Tibial nerve (tissue), 4 donors: ENCODE data around the gene PAX8. TPM values are rescaled to one million over a fixed set of nuclear protein-coding genes. Genes with fewer than 3 reads are reported as not detected.

Experiments used
- DNase-seq, 2 donors: peaks; one replicate each; pipeline ENCODE4 v3.0.0-alpha.2; 2019; ENCODE audit warnings: low spot score in 2 of 2
- H3K27ac ChIP-seq, 4 donors: fragments of 200-600 bp; sonication (generic) in 3 of 4; one replicate each; pipeline ENCODE4 v1.5.1; 2017 to 2019; ENCODE audit warnings: mild to moderate bottlenecking in 1 of 4
- H3K27me3 ChIP-seq, 2 donors: fragments of 200-600 bp; sonication (generic) in 1 of 2; one replicate each; pipeline versions ENCODE4 v1.5.1 to v1.6.0; 2017 to 2019
- H3K36me3 ChIP-seq, 3 donors: fragments of 200-600 bp; sonication (generic); one replicate each; pipeline ENCODE4 v1.5.1; 2018 to 2019
- H3K4me1 ChIP-seq, 4 donors: fragments of 200-600 bp; sonication (generic) in 3 of 4; one replicate each; pipeline ENCODE4 v1.5.1; 2017 to 2019
- H3K4me3 ChIP-seq, 4 donors: fragments of 200-600 bp; sonication (generic) in 3 of 4; one replicate each; pipeline ENCODE4 v1.5.1; 2017 to 2019; ENCODE audit warnings: mild to moderate bottlenecking in 1 of 4, moderate library complexity in 1 of 4
- H3K9me3 ChIP-seq, 4 donors: fragments of 200-600 bp; sonication (generic) in 3 of 4; one replicate each; pipeline ENCODE4 v1.5.1; 2017 to 2019
- EP300 ChIP-seq, 2 donors: sonication (generic); formaldehyde crosslinking; IDR thresholded peaks; one replicate each; pipeline ENCODE4 v1.6.1; 2017; ENCODE audit warnings: antibody characterized with exemption in 2 of 2, mild to moderate bottlenecking in 1 of 2
- POLR2A ChIP-seq, 2 donors: fragments of 450-650 bp; IDR thresholded peaks; one replicate each; pipeline ENCODE4 v1.6.1; 2017; ENCODE audit warnings: antibody characterized with exemption in 2 of 2, mild to moderate bottlenecking in 2 of 2, moderate library complexity in 2 of 2
- WGBS, 2 donors: methylation state at CpG; one replicate each; pipeline ENCODE4 v1.1.5; 2018; 5-methylcytosine and 5-hydroxymethylcytosine counted together
- total RNA-seq, 4 donors: library from RNA; depleted of rRNA; stranded (reverse); fragments of >200 nt; gene quantifications; one replicate each; pipeline ENCODE4 v1.1.0, GENCODE V29; 2016
- TF ChIP-seq, protein P1 (sequence below), 5 experiments: fragments of 200-600 bp in 3 of 5; fragments of 450-650 bp in 2 of 5; sonication (generic) in 3 of 5; IDR thresholded peaks; one replicate each; pipeline ENCODE4 v1.5.1; 2016 to 2019; ENCODE audit warnings: antibody characterized with exemption in 5 of 5, mild to moderate bottlenecking in 3 of 5, moderate library complexity in 2 of 5

PAX8 gene
- total RNA-seq, 4 donors from 2014 or later = 2.2 to 11.4 (median 5.2) TPM

DNA sequence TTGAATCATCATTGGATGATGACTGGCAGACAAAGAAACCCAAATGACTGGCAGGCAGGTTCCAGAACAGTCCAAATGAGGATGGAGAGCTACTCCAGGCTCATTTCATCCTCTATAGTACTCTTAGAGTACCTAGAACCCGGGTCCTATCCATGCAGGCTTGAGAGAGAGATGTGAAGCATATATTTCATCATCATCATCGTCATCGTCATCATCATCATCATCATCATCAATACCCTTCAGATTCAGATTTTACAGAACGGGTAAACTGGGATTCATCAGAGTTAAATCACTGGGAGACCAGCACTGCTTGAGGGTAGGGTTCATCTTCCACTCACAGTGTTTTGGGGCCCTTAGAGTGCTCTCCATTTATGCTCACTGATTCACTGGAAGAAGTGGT is 52.3 kb downstream of the PAX8 start:
- no peak overlapping the region for H3K27ac ChIP-seq
- no peak overlapping the region for H3K4me3 ChIP-seq
- no peaks in the 10 kb centered on the region for H3K36me3 ChIP-seq
- TF ChIP-seq POLR2A (IDR thresholded peaks at IDR 0.05) (no peak), EP300 (IDR thresholded peaks at IDR 0.05) (no peak)
- TF ChIP-seq, protein P1, sequence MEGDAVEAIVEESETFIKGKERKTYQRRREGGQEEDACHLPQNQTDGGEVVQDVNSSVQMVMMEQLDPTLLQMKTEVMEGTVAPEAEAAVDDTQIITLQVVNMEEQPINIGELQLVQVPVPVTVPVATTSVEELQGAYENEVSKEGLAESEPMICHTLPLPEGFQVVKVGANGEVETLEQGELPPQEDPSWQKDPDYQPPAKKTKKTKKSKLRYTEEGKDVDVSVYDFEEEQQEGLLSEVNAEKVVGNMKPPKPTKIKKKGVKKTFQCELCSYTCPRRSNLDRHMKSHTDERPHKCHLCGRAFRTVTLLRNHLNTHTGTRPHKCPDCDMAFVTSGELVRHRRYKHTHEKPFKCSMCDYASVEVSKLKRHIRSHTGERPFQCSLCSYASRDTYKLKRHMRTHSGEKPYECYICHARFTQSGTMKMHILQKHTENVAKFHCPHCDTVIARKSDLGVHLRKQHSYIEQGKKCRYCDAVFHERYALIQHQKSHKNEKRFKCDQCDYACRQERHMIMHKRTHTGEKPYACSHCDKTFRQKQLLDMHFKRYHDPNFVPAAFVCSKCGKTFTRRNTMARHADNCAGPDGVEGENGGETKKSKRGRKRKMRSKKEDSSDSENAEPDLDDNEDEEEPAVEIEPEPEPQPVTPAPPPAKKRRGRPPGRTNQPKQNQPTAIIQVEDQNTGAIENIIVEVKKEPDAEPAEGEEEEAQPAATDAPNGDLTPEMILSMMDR (IDR thresholded peaks at IDR 0.05) = no peak
- WGBS, 2 donors = 69 to 78% methylated on average over 4 of the region's 4 CpGs
- no peak for DNase-seq
- H3K27me3 ChIP-seq = no peaks in the 10 kb centered on the region
- peaks cover 0 to 10% (median 0%) of the 10 kb centered on the region in 4 donors for H3K4me1 ChIP-seq
- no peaks in the 10 kb centered on the region for H3K9me3 ChIP-seq

DNA sequence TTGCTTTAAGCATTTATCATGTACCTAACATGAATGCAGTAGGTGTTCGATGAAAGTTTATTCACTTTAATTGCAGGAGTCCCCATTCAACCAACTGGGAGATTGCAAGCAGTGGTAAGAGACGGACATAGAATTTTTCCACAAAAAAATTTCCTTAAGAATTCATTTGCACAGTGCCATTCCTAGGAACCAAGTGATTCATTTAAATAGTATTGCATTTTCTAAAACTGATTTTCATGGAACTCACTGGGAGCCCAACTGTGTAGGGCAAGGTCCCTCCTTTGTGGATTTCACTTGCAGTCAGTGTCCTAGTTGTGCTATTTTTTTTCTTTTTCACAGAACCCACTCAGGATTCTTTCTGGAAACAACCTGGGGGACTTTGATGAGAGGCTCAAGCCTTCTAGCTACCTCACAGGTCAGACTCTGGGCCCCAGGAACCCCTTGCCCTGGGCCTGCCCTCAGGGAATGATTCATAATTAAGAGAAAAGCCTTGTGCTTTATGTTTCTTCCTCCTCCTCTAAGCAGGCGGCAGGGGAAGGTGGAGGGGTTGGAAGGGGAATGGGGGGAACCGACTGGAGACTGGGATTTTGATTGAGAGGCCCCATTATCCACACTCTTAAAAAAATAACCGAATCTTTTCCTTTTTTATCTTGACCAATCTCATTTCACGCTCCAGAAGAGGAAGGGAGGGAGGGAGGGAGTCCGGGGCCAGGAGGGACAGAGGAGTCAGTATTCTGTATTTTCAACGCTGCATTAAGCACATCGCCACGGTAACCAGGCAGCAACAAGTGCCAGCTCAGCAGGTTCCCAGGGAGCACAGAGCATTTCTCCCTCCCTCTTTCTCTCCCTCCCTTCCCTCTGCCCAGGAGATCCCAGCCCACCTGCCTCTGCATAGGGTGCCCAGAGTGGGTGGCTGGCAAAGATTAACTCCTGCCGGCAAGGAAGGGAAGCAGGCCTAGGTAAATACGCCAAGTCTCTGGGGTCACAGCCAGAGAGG is 53.2 kb downstream of the PAX8 start:
- 39 to 48% methylated on average over 12 of the region's 12 CpGs for WGBS, 2 donors
- Histone ChIP-seq H3K4me3 (no peak overlapping the region), H3K4me1 (peaks cover 0 to 17% (median 0%) of the 10 kb centered on the region in 4 donors), H3K36me3 (no peaks in the 10 kb centered on the region), H3K27me3 (no peaks in the 10 kb centered on the region), H3K27ac (peak overlapping the region in 2 of 4 donors; percentile 16 to 55), H3K9me3 (no peaks in the 10 kb centered on the region)
- TF ChIP-seq, protein P1 (IDR thresholded peaks at IDR 0.05) = no peak
- TF ChIP-seq EP300 (IDR thresholded peaks at IDR 0.05) (no peak), POLR2A (IDR thresholded peaks at IDR 0.05) (no peak)
- no peak for DNase-seq

DNA sequence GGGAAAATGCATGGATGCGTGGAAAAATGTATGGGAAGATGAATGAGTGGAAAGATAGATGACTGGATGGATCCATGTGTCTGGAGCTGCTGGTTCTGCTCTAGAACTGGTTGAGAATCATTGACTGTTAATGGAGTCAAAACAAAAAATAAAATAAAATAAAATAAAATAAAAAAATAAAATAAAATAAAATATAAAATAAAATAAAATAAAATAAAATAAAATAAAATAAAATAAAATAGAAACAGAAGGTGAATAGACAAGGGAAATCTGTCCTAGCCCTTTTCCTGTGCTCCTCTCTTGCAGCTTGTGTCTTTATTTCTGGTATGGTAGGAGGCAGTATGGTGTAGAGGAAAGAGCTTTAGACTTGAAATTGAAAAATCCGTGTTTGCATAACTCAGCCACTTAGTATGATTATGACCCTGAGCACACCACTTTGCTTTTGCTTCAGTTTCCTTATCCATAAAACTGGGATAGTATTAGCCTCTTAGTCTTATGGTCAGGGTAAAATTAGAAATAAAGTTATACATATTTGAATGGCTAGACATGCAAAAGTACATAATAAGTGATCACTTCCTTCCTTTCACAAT is 54.0 kb downstream of the PAX8 start:
- H3K4me3 ChIP-seq = no peak overlapping the region
- peak overlapping the region in 1 of 4 donors; percentile 55 for H3K27ac ChIP-seq
- no peak for DNase-seq
- no peaks in the 10 kb centered on the region for H3K36me3 ChIP-seq
- H3K9me3 ChIP-seq = no peaks in the 10 kb centered on the region
- TF ChIP-seq POLR2A (IDR thresholded peaks at IDR 0.05) (no peak), EP300 (IDR thresholded peaks at IDR 0.05) (no peak)
- TF ChIP-seq, protein P1 (IDR thresholded peaks at IDR 0.05) = no peak
- H3K27me3 ChIP-seq = no peaks in the 10 kb centered on the region
- 68 to 80% methylated on average over 2 of the region's 2 CpGs for WGBS, 2 donors
- H3K4me1 ChIP-seq = peaks cover 0 to 25% (median 3%) of the 10 kb centered on the region in 4 donors

DNA sequence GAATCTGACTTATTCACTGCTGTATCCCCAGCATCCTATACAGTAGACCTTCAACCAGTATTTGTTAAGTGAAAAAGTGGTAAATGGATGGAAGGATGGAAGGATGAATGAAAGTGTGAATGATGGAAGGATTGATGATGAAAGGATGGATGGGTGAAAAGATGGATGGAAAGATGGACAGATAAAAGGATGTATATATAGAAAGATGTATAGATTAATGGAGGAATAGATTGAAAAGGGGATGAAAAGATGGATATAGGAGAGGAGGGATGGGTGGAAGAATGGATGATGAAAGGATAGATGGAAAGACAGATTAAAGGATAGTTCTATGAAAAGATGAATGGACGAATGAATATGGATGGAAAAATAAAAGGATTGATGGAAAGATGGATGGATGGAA is 54.9 kb downstream of the PAX8 start:
- 94 to 96% methylated on average over 1 of the region's 1 CpG for WGBS, 2 donors
- Histone ChIP-seq H3K9me3 (no peaks in the 10 kb centered on the region), H3K27me3 (no peaks in the 10 kb centered on the region), H3K4me1 (peaks cover 0 to 34% (median 11%) of the 10 kb centered on the region in 4 donors), H3K4me3 (no peak overlapping the region), H3K36me3 (no peaks in the 10 kb centered on the region), H3K27ac (no peak overlapping the region)
- no peak for TF ChIP-seq EP300 (IDR thresholded peaks at IDR 0.05)
- TF ChIP-seq POLR2A (IDR thresholded peaks at IDR 0.05) = no peak
- DNase-seq = no peak

- Histone ChIP-seq H3K36me3 (no peaks in the 10 kb centered on the region), H3K27ac (no peak overlapping the region), H3K4me3 (no peak overlapping the region), H3K27me3 (no peaks in the 10 kb centered on the region), H3K9me3 (no peaks in the 10 kb centered on the region), H3K4me1 (peaks cover 0 to 54% (median 30%) of the 10 kb centered on the region in 4 donors)
- DNase-seq = no peak
- WGBS, 2 donors = 79 to 86% methylated on average over 6 of the region's 6 CpGs
- TF ChIP-seq EP300 (IDR thresholded peaks at IDR 0.05) = no peak
- TF ChIP-seq, protein P1 (IDR thresholded peaks at IDR 0.05) = no peak
Measured at GRCh38 chr2:113221846-113222245, 56.9 kb downstream of the PAX8 start.
